Activated T-helper 2 cell treated with anti-CD3 and anti-CD28 coated beads, Interferon-gamma antibody, Interleukin-2, Interleukin-4, amounts not matched to agents 10 μg/mL and 5 μg/mL and 100 μg/mL, durations not matched to agents 14 hours and 24 hours and 36 hours (primary cell): Measurements from ENCODE around the gene TDRD7. TPM values are rescaled to one million over a fixed set of nuclear protein-coding genes. Genes with fewer than 3 reads are reported as not detected.
A peak's percentile ranks its signal among the peaks of the same experiment; 100 is the strongest.

ENCODE experiments used
- DNase-seq: peaks from one replicate; pipeline ENCODE4 v3.0.0; 2021; ENCODE audit warnings: low spot score
- H3K27ac Mint-ChIP-seq: one replicate; pipeline ENCODE4 v1.8.0; 2021; ENCODE audit warnings: mixed read lengths
- H3K27me3 Mint-ChIP-seq: one replicate; pipeline ENCODE4 v1.8.0; 2021; ENCODE audit warnings: low read depth, mixed read lengths
- H3K36me3 Mint-ChIP-seq: one replicate; pipeline ENCODE4 v1.8.0; 2021; ENCODE audit warnings: low read depth, mixed read lengths
- H3K4me1 Mint-ChIP-seq: one replicate; pipeline ENCODE4 v1.8.0; 2021; ENCODE audit warnings: low read depth, mixed read lengths
- H3K4me3 Mint-ChIP-seq: one replicate; pipeline ENCODE4 v1.8.0; 2021; ENCODE audit warnings: low read depth, mild to moderate bottlenecking, moderate library complexity, mixed read lengths
- H3K9me3 Mint-ChIP-seq: one replicate; pipeline ENCODE4 v1.8.0; 2021; ENCODE audit warnings: mixed read lengths
- intact Hi-C: fragments of 100-400 bp; cut with micrococcal nuclease; formaldehyde crosslinking; loops from one replicate; pipeline ENCODE4 v1.15.1; 2023
- total RNA-seq: library from RNA; stranded (reverse); gene quantifications from 2 replicates; pipeline ENCODE4 v1.2.3, GENCODE V29; 2022

The TDRD7 gene
- total RNA-seq, 1 donor from 2014 or later = 4.4 TPM

DNA sequence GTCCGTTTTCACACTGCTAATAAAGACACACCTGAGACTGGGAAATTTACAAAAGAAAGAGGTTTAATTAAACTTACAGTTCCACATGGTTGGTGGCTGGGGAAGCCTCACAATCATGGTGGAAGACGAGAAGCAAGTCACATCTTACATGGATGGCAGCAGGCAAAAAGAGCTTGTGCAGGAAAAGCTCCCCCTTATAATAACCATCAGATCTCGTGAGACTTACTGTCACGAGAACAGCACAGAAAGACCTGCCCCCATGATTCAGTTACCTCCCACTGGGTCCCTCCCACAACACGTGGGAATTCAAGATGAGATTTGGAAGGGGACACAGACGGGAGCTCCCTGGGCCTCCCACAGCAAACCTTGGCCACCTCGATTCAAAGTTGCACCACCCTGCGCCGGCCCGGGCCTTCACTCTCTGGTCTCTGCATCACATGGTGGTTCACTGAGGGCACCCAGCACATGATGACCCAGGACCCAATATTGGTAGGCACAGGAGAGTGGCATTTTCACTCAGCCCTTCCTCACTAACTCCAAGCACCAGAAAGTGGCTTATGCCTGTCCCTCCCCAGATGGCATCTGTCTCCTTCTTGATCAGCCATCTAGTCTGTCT is 21.0 kb upstream of the TDRD7 start:
- intact Hi-C loops = no loop called here
- no peaks in the 10 kb centered on the region for H3K36me3 Mint-ChIP-seq
- peaks cover 11% of the 10 kb centered on the region for H3K4me1 Mint-ChIP-seq
- no peak overlapping the region for H3K4me3 Mint-ChIP-seq
- DNase-seq = no peak
- no peak overlapping the region for H3K27ac Mint-ChIP-seq
- peaks cover 44% of the 10 kb centered on the region for H3K27me3 Mint-ChIP-seq
- H3K9me3 Mint-ChIP-seq = no peaks in the 10 kb centered on the region

DNA sequence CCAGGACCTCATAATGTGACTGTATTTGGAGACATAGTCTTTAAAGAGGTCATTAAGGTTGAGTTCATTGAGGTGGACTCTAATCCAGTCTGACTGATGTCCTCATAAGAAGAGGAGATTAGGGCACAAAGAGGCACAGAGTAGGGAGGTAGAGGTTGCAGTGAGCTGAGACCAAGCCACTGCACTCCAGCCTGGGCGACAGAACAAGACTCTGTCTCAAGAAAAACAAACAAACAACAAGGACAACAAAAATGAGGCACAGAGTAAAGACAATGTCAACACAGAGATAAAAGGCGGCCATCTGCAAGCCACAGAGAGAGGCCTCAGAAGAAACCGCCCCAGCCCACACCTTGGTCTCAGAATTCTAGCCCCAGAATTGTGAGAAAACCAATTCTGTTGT is 17.0 kb upstream of the TDRD7 start:
- peaks cover 42% of the 10 kb centered on the region for H3K27me3 Mint-ChIP-seq
- H3K36me3 Mint-ChIP-seq = no peaks in the 10 kb centered on the region

DNA sequence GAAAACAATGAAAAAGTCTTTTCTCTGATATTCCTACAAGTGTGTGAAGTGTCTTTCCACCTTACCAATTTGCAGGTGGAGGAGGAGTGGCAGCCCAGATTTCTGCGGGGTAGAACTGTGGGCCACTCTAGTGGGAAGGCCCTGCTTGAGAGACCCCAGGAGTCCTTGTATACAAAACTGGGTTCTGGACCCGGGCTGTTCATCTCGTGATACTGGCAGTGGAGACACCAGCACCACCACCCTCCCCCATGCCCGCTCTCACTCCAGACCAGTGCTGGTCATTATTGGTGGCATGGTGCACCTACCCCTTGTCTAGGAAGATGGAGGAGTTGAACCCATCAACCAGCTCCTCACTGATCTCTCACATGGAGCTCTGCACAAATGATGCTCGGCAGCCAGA is 16.2 kb upstream of the TDRD7 start:
- H3K36me3 Mint-ChIP-seq = no peaks in the 10 kb centered on the region
- DNase-seq = no peak
- peaks cover 10% of the 10 kb centered on the region for H3K4me1 Mint-ChIP-seq
- no peak overlapping the region for H3K27ac Mint-ChIP-seq
- H3K4me3 Mint-ChIP-seq = no peak overlapping the region
- no peaks in the 10 kb centered on the region for H3K9me3 Mint-ChIP-seq
- intact Hi-C loops = loop anchor here (2.0 to 5.0 kb wide), 2 partner anchors 15 to 158 kb away; no protein-coding TSS in a partner anchor
- H3K27me3 Mint-ChIP-seq = peaks cover 45% of the 10 kb centered on the region

More for the DNA sequence above, 17.0 kb upstream of the TDRD7 start:
- intact Hi-C loops = loop anchor here (5.0 kb wide), 1 partner anchor 158 kb away; no protein-coding TSS in a partner anchor
- DNase-seq = no peak
- H3K9me3 Mint-ChIP-seq = no peaks in the 10 kb centered on the region
- H3K4me3 Mint-ChIP-seq = no peak overlapping the region
- no peak overlapping the region for H3K27ac Mint-ChIP-seq
- H3K4me1 Mint-ChIP-seq = peaks cover 10% of the 10 kb centered on the region

DNA sequence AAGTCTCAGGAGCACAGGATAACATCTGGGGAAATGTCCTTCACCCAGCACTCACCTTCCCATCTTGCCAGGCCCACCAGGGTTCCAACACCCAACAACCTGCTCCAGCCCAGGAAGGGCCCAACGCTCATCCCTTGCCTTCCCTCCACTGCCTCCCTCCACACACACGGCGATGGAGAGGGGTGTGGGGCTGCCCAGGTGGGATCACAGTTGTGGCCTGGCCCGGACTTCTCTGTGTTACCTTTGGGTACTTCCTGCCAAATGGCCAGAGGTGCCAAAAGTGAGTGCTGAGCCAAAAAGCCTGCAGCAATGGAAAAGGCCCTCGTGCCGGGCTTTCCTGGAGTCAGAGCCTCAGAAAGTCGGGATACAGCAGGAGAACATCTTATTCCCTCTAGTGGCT is 15.6 kb upstream of the TDRD7 start:
- H3K27me3 Mint-ChIP-seq = peaks cover 47% of the 10 kb centered on the region
- H3K4me1 Mint-ChIP-seq = peaks cover 10% of the 10 kb centered on the region
- no peaks in the 10 kb centered on the region for H3K9me3 Mint-ChIP-seq
- H3K36me3 Mint-ChIP-seq = no peaks in the 10 kb centered on the region
- H3K4me3 Mint-ChIP-seq = no peak overlapping the region
- no peak overlapping the region for H3K27ac Mint-ChIP-seq
- no peak for DNase-seq
- intact Hi-C loops = loop anchor here (2.0 to 5.0 kb wide), 2 partner anchors 15 to 159 kb away; no protein-coding TSS in a partner anchor

DNA sequence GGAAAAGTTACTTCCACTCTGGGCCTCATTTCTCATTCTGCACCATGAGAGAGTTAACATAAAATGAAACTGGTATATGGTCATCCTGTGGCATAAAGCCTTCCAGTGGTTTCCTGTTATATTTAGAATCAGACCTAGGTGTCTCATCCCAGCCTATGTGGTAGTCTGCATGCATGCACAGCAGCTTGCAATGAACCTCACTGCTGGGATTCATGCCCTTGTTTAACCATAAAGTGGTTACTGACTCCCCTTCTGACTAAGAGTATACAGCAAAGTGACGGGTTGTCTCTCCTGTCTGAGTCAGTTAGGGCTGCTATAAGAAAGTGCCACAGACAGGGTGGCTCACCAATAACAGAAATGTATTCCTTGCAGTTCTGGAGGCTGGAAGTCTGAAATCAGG is 14.7 kb upstream of the TDRD7 start:
- Mint-ChIP-seq H3K27ac (no peak overlapping the region), H3K9me3 (no peaks in the 10 kb centered on the region), H3K27me3 (peaks cover 43% of the 10 kb centered on the region), H3K4me3 (no peak overlapping the region), H3K36me3 (no peaks in the 10 kb centered on the region), H3K4me1 (peaks cover 10% of the 10 kb centered on the region)
- intact Hi-C loops = loop anchor here (1.0 to 5.0 kb wide), 3 partner anchors 14 to 218 kb away; no protein-coding TSS in a partner anchor
- DNase-seq = peak; percentile 32

DNA sequence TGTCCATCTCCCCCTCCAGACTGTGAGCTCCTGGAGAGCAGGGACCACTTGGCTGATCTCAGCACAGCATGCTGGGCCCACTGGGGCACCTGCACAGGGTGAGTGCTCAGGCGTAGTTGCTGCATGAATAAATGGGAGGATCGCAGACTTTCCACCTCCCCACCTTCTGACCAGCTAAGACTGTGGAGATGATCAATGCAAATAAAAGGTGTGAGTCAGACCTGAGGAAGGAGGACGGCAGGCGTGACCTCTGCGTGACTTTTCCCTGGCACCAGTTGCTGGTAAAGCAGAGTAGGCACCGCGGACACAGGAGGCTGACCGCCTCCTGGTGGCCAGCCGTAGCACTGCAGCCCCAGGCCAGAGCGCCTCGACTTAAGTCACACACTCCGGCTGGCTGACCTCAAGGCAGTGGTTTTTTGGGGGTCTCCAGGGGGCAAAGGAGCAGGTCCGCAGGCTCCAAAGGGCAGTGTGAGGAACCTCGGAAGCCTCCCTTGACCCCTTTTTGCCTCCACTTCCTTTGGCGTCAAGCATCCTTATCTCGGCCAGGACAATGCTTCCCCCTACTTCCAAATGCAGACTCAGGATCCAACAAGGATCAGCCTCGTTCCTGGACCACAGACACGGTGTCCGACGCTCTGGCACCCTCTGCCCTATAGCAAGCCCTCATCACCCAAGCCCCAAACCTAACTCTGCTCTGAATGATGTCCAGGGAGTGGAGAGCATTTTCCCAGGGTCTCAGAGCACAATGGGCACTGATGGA is 12.7 kb upstream of the TDRD7 start:
- peaks cover 10% of the 10 kb centered on the region for H3K4me1 Mint-ChIP-seq
- DNase-seq = peak; percentile 45
- intact Hi-C loops = loop anchor here (1.0 to 5.0 kb wide), 3 partner anchors 12 to 542 kb away; no protein-coding TSS in a partner anchor
- no peak overlapping the region for H3K4me3 Mint-ChIP-seq
- H3K36me3 Mint-ChIP-seq = no peaks in the 10 kb centered on the region
- no peak overlapping the region for H3K27ac Mint-ChIP-seq
- peaks cover 35% of the 10 kb centered on the region for H3K27me3 Mint-ChIP-seq
- H3K9me3 Mint-ChIP-seq = peaks cover 9% of the 10 kb centered on the region

DNA sequence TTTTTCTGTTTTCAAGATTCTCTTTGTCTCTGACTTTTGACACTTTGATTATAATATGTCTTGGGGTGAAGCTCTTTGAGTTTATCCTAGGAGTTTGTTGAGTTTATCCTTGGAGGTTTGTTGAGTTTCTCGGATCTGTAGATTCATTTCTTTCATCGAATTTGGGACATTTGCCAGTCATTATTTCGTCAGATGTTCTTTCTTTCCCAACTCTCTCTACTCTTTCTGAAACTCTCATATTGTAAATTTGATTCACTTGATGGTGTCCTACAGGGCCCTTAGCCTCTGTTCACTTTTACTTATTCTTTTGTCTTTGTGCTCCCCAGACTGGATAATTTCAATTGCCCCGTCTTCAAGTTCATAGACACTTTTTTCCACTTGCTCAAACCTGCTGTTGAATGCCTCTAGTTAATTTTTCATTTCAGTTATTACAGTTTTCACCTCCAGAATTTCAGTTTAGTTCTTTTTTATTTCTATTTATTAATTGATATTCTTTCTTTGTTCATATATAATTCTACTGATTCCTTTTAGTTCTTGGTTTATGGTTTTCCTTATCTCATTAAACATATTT is 8.1 kb upstream of the TDRD7 start:
- Mint-ChIP-seq H3K9me3 (peaks cover 16% of the 10 kb centered on the region), H3K27me3 (peaks cover 46% of the 10 kb centered on the region), H3K4me3 (no peak overlapping the region), H3K4me1 (peaks cover 2% of the 10 kb centered on the region), H3K36me3 (no peaks in the 10 kb centered on the region), H3K27ac (no peak overlapping the region)
- DNase-seq = no peak
- intact Hi-C loops = no loop called here

DNA sequence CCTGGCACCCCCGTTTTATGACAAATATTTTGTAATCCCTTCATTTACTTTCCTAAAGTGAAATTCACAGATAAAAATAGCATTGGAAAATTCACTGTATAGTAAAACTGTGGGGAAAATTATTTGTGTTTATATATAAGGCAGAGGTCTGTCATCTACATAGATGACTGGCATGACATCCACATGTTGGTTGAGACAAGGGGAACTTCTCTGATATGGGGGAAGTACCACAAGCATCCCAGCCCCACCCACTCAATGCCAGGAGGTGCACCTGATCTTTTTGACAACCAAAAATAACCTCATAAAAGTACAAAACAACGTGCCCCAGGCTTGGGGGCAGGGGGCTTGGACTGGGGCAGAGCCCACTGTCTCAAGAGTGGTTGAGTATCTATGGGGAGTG is 6.3 kb upstream of the TDRD7 start:
- H3K27me3 Mint-ChIP-seq = peaks cover 55% of the 10 kb centered on the region

DNA sequence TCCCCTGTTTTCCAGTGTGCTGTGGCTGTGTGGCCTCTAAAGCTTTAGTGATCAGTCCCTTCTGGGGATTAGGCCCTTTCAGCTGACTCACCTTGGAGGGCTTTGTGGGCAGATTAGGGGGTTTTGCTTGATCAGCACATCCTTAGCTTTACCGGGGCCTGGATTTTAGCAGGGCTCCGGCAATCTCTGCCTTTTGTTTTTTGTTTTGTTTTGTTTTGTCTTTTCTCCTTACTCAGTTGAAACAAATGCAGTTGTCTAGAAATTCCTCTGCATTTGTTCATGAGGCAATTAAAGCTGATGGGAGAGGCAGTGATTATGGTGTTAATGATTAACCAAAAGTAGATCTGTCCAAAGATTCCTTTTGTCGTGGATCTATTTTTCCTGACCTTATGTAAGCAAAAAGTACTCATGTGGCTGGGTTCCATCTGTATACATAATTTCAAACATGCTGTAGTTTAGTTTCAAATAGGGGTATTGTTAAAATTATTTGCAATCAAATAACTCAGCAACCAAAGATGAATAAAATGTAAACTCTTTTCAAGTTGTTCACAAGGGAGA is 5.2 kb upstream of the TDRD7 start:
- peaks cover 51% of the 10 kb centered on the region for H3K27me3 Mint-ChIP-seq
- peaks cover 5% of the 10 kb centered on the region for H3K4me1 Mint-ChIP-seq

More for the DNA sequence above, 6.3 kb upstream of the TDRD7 start:
- intact Hi-C loops = no loop called here
- no peak for DNase-seq
- H3K36me3 Mint-ChIP-seq = no peaks in the 10 kb centered on the region
- no peak overlapping the region for H3K4me3 Mint-ChIP-seq
- H3K9me3 Mint-ChIP-seq = peaks cover 19% of the 10 kb centered on the region
- no peak overlapping the region for H3K27ac Mint-ChIP-seq
- no peaks in the 10 kb centered on the region for H3K4me1 Mint-ChIP-seq

DNA sequence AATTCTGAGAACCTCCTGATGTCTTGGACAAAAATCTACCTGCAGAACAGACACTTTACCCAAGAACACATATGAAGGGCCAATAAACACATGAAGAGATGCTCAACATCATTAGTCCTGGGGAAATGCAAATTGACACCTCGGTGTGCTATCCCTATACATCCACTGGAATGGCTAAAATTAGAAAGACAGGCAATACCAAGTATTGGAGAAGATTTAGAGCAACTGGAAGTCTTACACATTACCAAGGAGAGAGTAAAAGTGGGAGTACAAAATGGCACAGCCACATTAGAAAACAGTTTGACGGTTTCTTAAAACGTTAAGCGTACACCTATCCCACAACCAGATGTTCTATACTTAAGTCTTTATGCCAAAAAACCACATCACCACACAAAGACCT is 3.3 kb upstream of the TDRD7 start:
- no peak overlapping the region for H3K27ac Mint-ChIP-seq
- H3K4me3 Mint-ChIP-seq = no peak overlapping the region
- peaks cover 16% of the 10 kb centered on the region for H3K9me3 Mint-ChIP-seq
- H3K27me3 Mint-ChIP-seq = peaks cover 52% of the 10 kb centered on the region
- no peak for DNase-seq
- no peaks in the 10 kb centered on the region for H3K36me3 Mint-ChIP-seq
- H3K4me1 Mint-ChIP-seq = peaks cover 16% of the 10 kb centered on the region
- intact Hi-C loops = no loop called here

More for the DNA sequence above, 5.2 kb upstream of the TDRD7 start:
- intact Hi-C loops = no loop called here
- Mint-ChIP-seq H3K27ac (no peak overlapping the region), H3K4me3 (no peak overlapping the region), H3K36me3 (no peaks in the 10 kb centered on the region), H3K9me3 (peaks cover 19% of the 10 kb centered on the region)
- DNase-seq = no peak

DNA sequence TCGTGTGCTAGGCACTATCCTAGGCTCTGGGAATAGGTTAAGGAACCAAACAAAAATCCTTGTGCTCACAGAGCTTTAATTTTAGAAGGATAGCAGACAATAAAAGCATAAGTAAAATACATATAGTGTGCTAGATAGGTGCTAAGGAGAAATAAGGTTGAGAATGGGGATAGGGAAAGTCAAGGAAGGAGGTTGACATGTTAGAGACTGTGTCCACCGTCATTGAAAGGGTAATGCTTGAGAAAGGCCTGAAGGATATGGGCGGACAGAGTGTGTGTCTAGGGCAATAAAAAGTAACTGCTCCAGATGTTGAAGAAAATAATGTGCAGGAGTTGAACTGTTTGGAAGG is 482 bp upstream of the TDRD7 start:
- Mint-ChIP-seq H3K9me3 (peaks cover 7% of the 10 kb centered on the region), H3K36me3 (no peaks in the 10 kb centered on the region), H3K27me3 (peaks cover 44% of the 10 kb centered on the region), H3K4me1 (peaks cover 23% of the 10 kb centered on the region), H3K27ac (no peak overlapping the region), H3K4me3 (peak overlapping the region; percentile 84)
- DNase-seq = no peak
- intact Hi-C loops = loop anchor here (1.0 to 10.0 kb wide), 4 partner anchors 15 to 293 kb away; partner anchors contain the start of gene TMOD1

DNA sequence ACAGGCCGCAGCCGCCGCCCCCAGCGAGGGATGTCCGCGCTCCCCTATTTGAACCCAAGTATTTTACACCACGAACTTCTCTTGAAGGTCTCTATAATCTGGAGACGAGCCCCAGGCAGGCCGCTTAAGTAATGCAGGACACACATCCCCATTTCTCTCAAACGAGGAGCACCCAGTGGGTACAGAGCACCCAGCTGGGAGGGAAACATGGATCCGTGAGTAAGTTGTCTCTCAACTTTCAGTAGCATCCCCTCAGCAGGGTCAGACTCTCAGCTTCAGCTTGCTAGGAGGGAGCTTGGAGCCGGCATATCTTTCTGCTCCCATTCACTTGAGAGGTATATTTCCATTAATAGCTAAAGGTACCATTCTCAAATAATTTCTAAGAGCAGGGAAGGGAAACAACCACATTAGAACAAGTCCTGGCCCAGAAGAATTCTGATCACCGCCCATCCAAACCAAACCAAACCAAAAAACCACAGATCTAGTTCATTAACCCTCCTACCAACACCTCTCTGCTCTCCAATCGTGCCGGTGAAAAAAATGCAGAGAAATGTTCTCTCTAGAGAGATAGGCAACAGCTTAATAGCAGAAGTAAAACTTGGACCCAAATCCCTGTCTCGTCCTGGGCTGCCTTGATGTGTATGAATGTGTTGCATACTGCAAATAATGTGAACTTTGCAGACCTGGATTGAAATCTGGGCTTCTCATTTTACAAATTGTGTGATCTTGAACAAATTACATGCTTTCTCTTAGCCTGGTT is 910 bp downstream of the TDRD7 start:
- no peaks in the 10 kb centered on the region for H3K36me3 Mint-ChIP-seq
- peaks cover 7% of the 10 kb centered on the region for H3K9me3 Mint-ChIP-seq
- intact Hi-C loops = loop anchor here (5.0 to 10.0 kb wide), 2 partner anchors 89 to 292 kb away; partner anchors contain the start of gene TMOD1
- peaks cover 23% of the 10 kb centered on the region for H3K4me1 Mint-ChIP-seq
- H3K27ac Mint-ChIP-seq = peak overlapping the region; percentile 6
- no peak for DNase-seq
- peak overlapping the region; percentile 82 for H3K4me3 Mint-ChIP-seq
- H3K27me3 Mint-ChIP-seq = peaks cover 32% of the 10 kb centered on the region
